HG03060 (cell line): ENCODE results near the gene FLYWCH1.

Source experiments
- ATAC-seq: cut with Tn5 transposase; IDR thresholded peaks from one replicate; pipeline ENCODE4 v1.9.1; 2021; ENCODE audit warnings: low read depth, moderate number of reproducible peaks; ENCODE audit not compliant: unreplicated experiment

FLYWCH1 gene

GRCh38 chr16:2967721-2968161 lies 56.0 kb downstream of the FLYWCH1 start:
- ATAC-seq, result no peak

GRCh38 chr16:2968368-2968737 lies 56.6 kb downstream of the FLYWCH1 start:
- no peak for ATAC-seq

- ATAC-seq, result no peak
Measured at GRCh38 chr16:2968738-2969544, 57.2 kb downstream of the FLYWCH1 start, which contains the start of gene PAQR4. PAQR4 (plus strand) TSS chr16:2969348; CDS start chr16:2969675, 327 bp downstream.

- ATAC-seq, result no peak
Measured at GRCh38 chr16:2969545-2970521, 58.1 kb downstream of the FLYWCH1 start.

GRCh38 chr16:2970563-2970962 lies 58.8 kb downstream of the FLYWCH1 start:
- ATAC-seq, result no peak

GRCh38 chr16:2971134-2971984 lies 59.6 kb downstream of the FLYWCH1 start:
- no peak for ATAC-seq

- no peak for ATAC-seq
Measured at GRCh38 chr16:2971985-2972784, 60.5 kb downstream of the FLYWCH1 start.

- ATAC-seq, result no peak
Measured at GRCh38 chr16:2973093-2973492, 61.4 kb downstream of the FLYWCH1 start.

- no peak for ATAC-seq
Measured at GRCh38 chr16:2973605-2974318, 62.0 kb downstream of the FLYWCH1 start.

GRCh38 chr16:2974319-2975056 lies 62.8 kb downstream of the FLYWCH1 start:
- ATAC-seq, result no peak

GRCh38 chr16:2975161-2975795 lies 63.5 kb downstream of the FLYWCH1 start:
- ATAC-seq, result no peak

GRCh38 chr16:2976201-2976600 lies 64.5 kb downstream of the FLYWCH1 start:
- ATAC-seq, result no peak

- no peak for ATAC-seq
Measured at GRCh38 chr16:2976673-2977072, 64.9 kb downstream of the FLYWCH1 start.

- no peak for ATAC-seq
Measured at GRCh38 chr16:2977440-2977839, 65.7 kb downstream of the FLYWCH1 start.

- ATAC-seq, result no peak
Measured at GRCh38 chr16:2979669-2980226, 68.0 kb downstream of the FLYWCH1 start.

- no peak for ATAC-seq
Measured at GRCh38 chr16:2980227-2981176, 68.8 kb downstream of the FLYWCH1 start, which contains the start of gene PKMYT1. PKMYT1 (minus strand) TSS chr16:2980446; CDS start chr16:2979657, 789 bp downstream.
